SU-DHL-6 (cell line): ENCODE measurements around the gene OPRM1.

Experiments
- H2AFZ ChIP-seq: fragments of 200-600 bp; sonication (generic); 2 replicates; pipeline ENCODE4 v1.6.1; 2014; ENCODE audit warnings: low read depth, mild to moderate bottlenecking, moderate library complexity, mixed read lengths, antibody characterized with exemption, low read length; ENCODE audit not compliant: severe bottlenecking
- H3F3A ChIP-seq: fragments of 200-600 bp; shearing (Covaris generic); 2 replicates; pipeline ENCODE4 v1.6.0; 2016; ENCODE audit warnings: antibody characterized with exemption, mild to moderate bottlenecking; ENCODE audit not compliant: insufficient read depth
- H3K27ac ChIP-seq: fragments of 200-600 bp; sonication (generic); 2 replicates; pipeline ENCODE4 v1.5.1; 2016; ENCODE audit warnings: low read depth, mild to moderate bottlenecking, low read length, moderate library complexity, mixed read lengths
- H3K27me3 ChIP-seq: fragments of 200-600 bp; sonication (generic), shearing (Covaris generic); 2 replicates; pipeline ENCODE4 v1.6.0; 2014; ENCODE audit warnings: mild to moderate bottlenecking, low read length
- H3K36me3 ChIP-seq: fragments of 200-600 bp; sonication (generic); 2 replicates; pipeline ENCODE4 v1.6.1; 2014; ENCODE audit warnings: mild to moderate bottlenecking, low read length, mixed read lengths
- H3K4me2 ChIP-seq: fragments of 300-600, 200-600 bp; shearing (Covaris generic), sonication (generic); 2 replicates; pipeline ENCODE4 v1.6.0; 2014; ENCODE audit warnings: low read length, low read depth, mild to moderate bottlenecking; ENCODE audit not compliant: poor library complexity, severe bottlenecking
- H3K4me3 ChIP-seq: fragments of 200-600 bp; sonication (generic); 2 replicates; pipeline ENCODE4 v1.5.1; 2014; ENCODE audit warnings: antibody characterized with exemption, low read length, mild to moderate bottlenecking, mixed read lengths; ENCODE audit not compliant: insufficient read depth, poor library complexity, severe bottlenecking
- H3K79me2 ChIP-seq: fragments of 200-600 bp; sonication (generic); 2 replicates; pipeline ENCODE4 v1.6.1; 2014; ENCODE audit warnings: mild to moderate bottlenecking, low read length, moderate library complexity; ENCODE audit not compliant: insufficient read depth
- H3K9ac ChIP-seq: fragments of 200-600 bp; sonication (generic); 2 replicates; pipeline ENCODE4 v1.7.0; 2014; ENCODE audit warnings: mild to moderate bottlenecking, low read length
- H3K9me2 ChIP-seq: fragments of 200-600 bp; sonication (generic); replicated peaks from 2 replicates; pipeline ENCODE4 v1.6.1; 2014; ENCODE audit warnings: low read length; ENCODE audit not compliant: insufficient read depth
- H3K9me3 ChIP-seq: fragments of 200-600 bp; sonication (generic); 2 replicates; pipeline ENCODE4 v1.6.1; 2014; ENCODE audit warnings: low read length, mixed read lengths; ENCODE audit not compliant: insufficient read depth
- H4K20me1 ChIP-seq: fragments of 200-600 bp; sonication (generic); 2 replicates; pipeline ENCODE4 v1.6.1; 2014; ENCODE audit warnings: low read depth, mild to moderate bottlenecking, antibody characterized with exemption, low read length, moderate library complexity, mixed read lengths
- CTCF ChIP-seq: fragments of 200-600 bp; sonication (generic); IDR thresholded peaks from one replicate; pipeline ENCODE4 v1.5.1; 2017; ENCODE audit warnings: antibody characterized with exemption, mild to moderate bottlenecking, low read length, moderate library complexity; ENCODE audit not compliant: insufficient read depth, poor library complexity, severe bottlenecking
- EZH2phosphoT487 ChIP-seq: fragments of 200-600 bp; sonication (generic), shearing (Covaris generic); conservative IDR thresholded peaks from 2 replicates; pipeline ENCODE4 v1.6.1; 2018; ENCODE audit warnings: mild to moderate bottlenecking, antibody characterized with exemption, low read length, moderate library complexity, mixed read lengths

OPRM1 gene

GRCh38 chr6:154113392-154113791 is 74.4 kb downstream of the OPRM1 start:
- no peak overlapping the region for H3K4me2 ChIP-seq
- no peaks in the 10 kb centered on the region for H3K36me3 ChIP-seq
- H2AFZ ChIP-seq: no peak overlapping the region
- no peak overlapping the region for H3K9ac ChIP-seq
- TF ChIP-seq CTCF: no peak
- TF ChIP-seq EZH2phosphoT487: no peak
- H3K4me3 ChIP-seq: no peak overlapping the region
- H3F3A ChIP-seq: no peaks in the 10 kb centered on the region
- H4K20me1 ChIP-seq: no peaks in the 10 kb centered on the region
- no peaks in the 10 kb centered on the region for H3K9me3 ChIP-seq
- no peaks in the 10 kb centered on the region for H3K79me2 ChIP-seq
- H3K27me3 ChIP-seq: no peaks in the 10 kb centered on the region
- H3K9me2 ChIP-seq: no peaks in the 10 kb centered on the region
- no peak overlapping the region for H3K27ac ChIP-seq

DNA sequence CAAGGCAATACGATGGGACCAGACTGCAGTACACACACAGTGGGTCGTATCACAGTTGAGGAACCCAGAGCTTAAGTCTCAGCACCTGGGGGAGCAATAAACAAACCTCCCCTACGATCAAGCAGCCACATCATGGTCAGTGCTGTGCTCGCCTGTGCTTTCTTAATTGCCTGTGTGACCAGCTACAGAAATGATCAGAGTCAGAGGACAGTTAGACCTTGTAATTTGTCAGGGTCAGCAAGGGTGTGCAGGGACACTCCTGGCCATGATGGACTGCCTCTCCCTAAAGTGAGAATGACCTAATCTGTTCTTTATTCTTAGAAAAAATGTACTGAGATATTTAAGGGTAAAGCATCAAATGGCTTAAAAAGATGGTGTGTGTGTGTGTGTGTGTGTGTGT is 78.4 kb downstream of the OPRM1 start:
- Histone ChIP-seq H3K36me3 (no peaks in the 10 kb centered on the region), H3K27me3 (no peaks in the 10 kb centered on the region), H4K20me1 (no peaks in the 10 kb centered on the region), H3K79me2 (no peaks in the 10 kb centered on the region), H2AFZ (no peak overlapping the region), H3K4me2 (no peak overlapping the region), H3K9me2 (no peaks in the 10 kb centered on the region), H3K27ac (no peak overlapping the region), H3F3A (no peaks in the 10 kb centered on the region), H3K9me3 (peaks cover 1% of the 10 kb centered on the region; the same call in 1 of the 2 replicates), H3K9ac (no peak overlapping the region), H3K4me3 (no peak overlapping the region)
- TF ChIP-seq CTCF: no peak
- TF ChIP-seq EZH2phosphoT487: no peak

DNA sequence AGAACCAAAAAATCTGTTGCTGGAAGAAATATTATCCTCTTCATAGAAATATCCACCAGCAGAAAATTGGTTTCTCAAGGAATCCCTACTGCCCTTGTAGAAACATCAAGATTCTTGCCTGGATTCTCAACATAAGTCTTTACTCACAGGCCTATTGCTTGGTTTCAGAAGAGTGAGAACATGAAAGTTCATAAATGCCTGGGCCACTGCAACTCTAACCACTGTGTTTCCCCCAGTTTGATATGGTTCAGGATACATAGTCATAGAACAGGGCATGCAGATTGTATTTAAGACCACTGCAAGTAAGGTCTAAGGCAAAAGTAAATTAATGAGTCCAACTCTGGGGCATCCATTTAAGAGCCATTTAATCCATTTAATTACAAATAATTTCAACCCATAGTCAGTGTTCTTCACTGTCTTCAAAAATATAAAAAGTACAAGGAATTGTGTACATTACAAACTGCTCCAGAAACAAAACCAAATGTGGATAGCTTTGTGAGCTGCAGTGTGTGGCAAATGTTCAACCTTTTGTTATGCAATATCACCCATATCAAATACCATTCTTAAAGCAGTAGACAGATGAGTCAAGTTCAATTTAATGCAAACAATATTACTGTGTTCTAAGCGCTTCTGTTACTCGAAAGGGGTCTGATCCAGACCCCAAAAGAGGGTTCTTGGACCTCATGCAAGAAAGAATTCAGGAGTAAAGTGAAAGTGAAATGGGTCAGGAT is 83.3 kb downstream of the OPRM1 start:
- Histone ChIP-seq H3K27ac (no peak overlapping the region), H3K79me2 (no peaks in the 10 kb centered on the region), H3K9me3 (peaks cover 6% of the 10 kb centered on the region; the same call in 1 of the 2 replicates), H3K9me2 (no peaks in the 10 kb centered on the region), H3K36me3 (no peaks in the 10 kb centered on the region), H3K4me3 (no peak overlapping the region), H4K20me1 (no peaks in the 10 kb centered on the region), H3K27me3 (no peaks in the 10 kb centered on the region), H3K4me2 (no peak overlapping the region), H2AFZ (no peak overlapping the region), H3F3A (no peaks in the 10 kb centered on the region), H3K9ac (no peak overlapping the region)
- TF ChIP-seq EZH2phosphoT487 (no peak), CTCF (no peak)
